ENCODE results near the gene APH1B.
"Not testable (repeated sequence)": the region's sequence is repeated elsewhere in the genome, so short reads cannot be mapped to it uniquely, and the experiment has no call there.

APH1B gene

DNA sequence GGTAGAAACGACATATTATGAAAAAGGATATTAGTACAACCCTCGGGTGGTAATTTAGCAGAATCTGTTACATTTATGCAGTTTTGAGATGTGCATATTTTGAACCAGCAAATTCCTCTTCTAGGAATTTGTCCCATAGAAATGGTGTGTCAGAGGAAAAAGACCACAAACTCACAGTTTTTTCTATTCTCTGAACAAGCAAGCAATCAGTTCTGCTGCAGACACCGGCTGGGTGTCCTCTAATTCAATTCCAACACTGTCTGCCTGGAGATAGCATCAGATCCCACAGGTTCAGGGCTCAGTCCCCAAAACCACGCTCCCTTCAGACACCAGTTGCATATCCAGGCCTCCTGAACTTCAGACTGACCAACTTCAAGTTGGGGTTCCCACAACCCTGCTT, 36.4 kb downstream of the APH1B start:
- peaks cover 20% of the 10 kb centered on the region for H3K4me1 Mint-ChIP-seq
- no peak for TF ChIP-seq CTCF (IDR thresholded peaks at IDR 0.05)
- no peak for DNase-seq
- H3K9me3 Mint-ChIP-seq = peaks cover 8% of the 10 kb centered on the region
- H3K27ac Mint-ChIP-seq = no peak overlapping the region
- no peak overlapping the region for H3K4me3 Mint-ChIP-seq
- H3K36me3 Mint-ChIP-seq (ENCODE audit: low read depth) = peaks cover 7% of the 10 kb centered on the region
- H3K27me3 Mint-ChIP-seq (ENCODE audit: low read depth, poor library complexity) = peaks cover 3% of the 10 kb centered on the region

DNA sequence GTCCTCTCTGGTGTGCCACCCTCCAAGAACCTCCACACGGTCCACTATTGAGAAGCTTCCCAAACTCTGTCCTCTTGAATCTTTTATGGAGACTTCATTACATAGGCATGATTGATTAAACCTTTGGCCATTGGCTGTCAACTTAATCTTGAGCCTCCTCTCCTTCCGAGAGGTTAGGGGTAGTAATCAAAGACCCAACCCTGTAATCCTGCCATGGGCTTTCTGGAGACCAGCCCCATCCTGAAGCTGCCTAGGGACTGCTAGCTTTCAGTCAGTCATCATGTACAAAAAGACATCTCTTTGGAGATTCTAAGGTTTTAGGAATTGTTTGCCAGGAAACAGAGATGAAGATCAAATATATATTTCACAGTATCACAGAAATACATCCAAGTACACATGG, 37.0 kb downstream of the APH1B start:
- peaks cover 3% of the 10 kb centered on the region for H3K27me3 Mint-ChIP-seq (ENCODE audit: low read depth, poor library complexity)
- no peak for TF ChIP-seq CTCF (IDR thresholded peaks at IDR 0.05)
- no peak overlapping the region for H3K4me3 Mint-ChIP-seq
- peaks cover 8% of the 10 kb centered on the region for H3K9me3 Mint-ChIP-seq
- H3K36me3 Mint-ChIP-seq (ENCODE audit: low read depth) = peaks cover 7% of the 10 kb centered on the region
- no peak for DNase-seq
- H3K4me1 Mint-ChIP-seq = peaks cover 20% of the 10 kb centered on the region
- H3K27ac Mint-ChIP-seq = no peak overlapping the region

DNA sequence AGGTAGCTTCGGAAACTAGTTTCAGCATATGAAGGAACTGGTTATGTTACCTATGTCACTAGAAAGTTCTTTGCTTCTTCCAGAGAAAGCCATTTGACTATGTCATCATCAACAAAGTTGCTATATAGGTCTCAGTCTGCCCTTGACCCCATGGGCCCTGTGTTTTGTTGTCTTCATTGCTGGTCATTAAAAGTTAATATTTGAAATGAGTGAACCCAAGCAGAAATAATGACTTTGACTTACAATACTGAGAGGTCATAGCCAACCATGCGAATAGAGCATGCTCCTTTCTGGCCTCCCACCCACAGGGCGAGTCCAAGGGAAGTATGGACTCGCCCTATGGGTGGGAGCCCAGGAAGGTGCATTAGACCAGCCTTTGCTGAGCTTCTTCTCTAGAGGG, 40.9 kb downstream of the APH1B start:
- Mint-ChIP-seq H3K4me3 (no peak overlapping the region), H3K27ac (no peak overlapping the region), H3K36me3 (ENCODE audit: low read depth) (no peaks in the 10 kb centered on the region), H3K4me1 (peaks cover 14% of the 10 kb centered on the region), H3K9me3 (no peaks in the 10 kb centered on the region), H3K27me3 (ENCODE audit: low read depth, poor library complexity) (peaks cover 3% of the 10 kb centered on the region)
- DNase-seq = no peak
- no peak for TF ChIP-seq CTCF (IDR thresholded peaks at IDR 0.05)

- peaks cover 19% of the 10 kb centered on the region for H3K4me1 Mint-ChIP-seq
- peaks cover 3% of the 10 kb centered on the region for H3K27me3 Mint-ChIP-seq (ENCODE audit: low read depth, poor library complexity)
- no peaks in the 10 kb centered on the region for H3K9me3 Mint-ChIP-seq
- H3K4me3 Mint-ChIP-seq = no peak overlapping the region
- H3K27ac Mint-ChIP-seq = no peak overlapping the region
- DNase-seq = no peak
- H3K36me3 Mint-ChIP-seq (ENCODE audit: low read depth) = no peaks in the 10 kb centered on the region
- no peak for TF ChIP-seq CTCF (IDR thresholded peaks at IDR 0.05)
Measured at GRCh38 chr15:63319065-63319464, 41.7 kb downstream of the APH1B start.

- not testable (repeated sequence) for H3K4me3 Mint-ChIP-seq; DNase-seq; H3K27ac Mint-ChIP-seq; H3K9me3 Mint-ChIP-seq; H3K27me3 Mint-ChIP-seq (ENCODE audit: low read depth, poor library complexity); H3K36me3 Mint-ChIP-seq (ENCODE audit: low read depth)
- H3K4me1 Mint-ChIP-seq = peaks cover 15% of the 10 kb centered on the region
Measured at GRCh38 chr15:63320446-63320845, 43.0 kb downstream of the APH1B start.

- not testable (repeated sequence) for H3K27me3 Mint-ChIP-seq (ENCODE audit: low read depth, poor library complexity); H3K27ac Mint-ChIP-seq; H3K36me3 Mint-ChIP-seq (ENCODE audit: low read depth); DNase-seq; H3K9me3 Mint-ChIP-seq; H3K4me3 Mint-ChIP-seq
- H3K4me1 Mint-ChIP-seq = peaks cover 14% of the 10 kb centered on the region
Measured at GRCh38 chr15:63320981-63321380, 43.6 kb downstream of the APH1B start.

GRCh38 chr15:63321462-63321861, 44.1 kb downstream of the APH1B start:
- TF ChIP-seq CTCF (IDR thresholded peaks at IDR 0.05) = no peak
- no peak for DNase-seq
- Mint-ChIP-seq H3K36me3 (ENCODE audit: low read depth) (peaks cover 12% of the 10 kb centered on the region), H3K27ac (no peak overlapping the region), H3K4me1 (peaks cover 11% of the 10 kb centered on the region), H3K27me3 (ENCODE audit: low read depth, poor library complexity) (peaks cover 3% of the 10 kb centered on the region), H3K9me3 (no peaks in the 10 kb centered on the region), H3K4me3 (no peak overlapping the region)
